PC-3 (cell line): ENCODE measurements around the gene MAGEC3.

ENCODE experiments used
- EZH2 ChIP-seq: fragments of 300-600 bp; sonication (generic); IDR thresholded peaks from one replicate; pipeline ENCODE4 v1.6.1; 2017; ENCODE audit warnings: antibody characterized with exemption, mild to moderate bottlenecking, low read length; ENCODE audit not compliant: unreplicated experiment
- EZH2phosphoT487 ChIP-seq: fragments of 300-600 bp; sonication (generic); IDR thresholded peaks from 2 replicates; pipeline ENCODE4 v1.6.1; 2018; ENCODE audit warnings: mild to moderate bottlenecking, antibody characterized with exemption, low read length, borderline replicate concordance
- TF ChIP-seq, protein P1 (sequence below): fragments of 300-600 bp; sonication (generic); conservative IDR thresholded peaks from 2 replicates; pipeline ENCODE4 v1.5.1; 2017; ENCODE audit warnings: antibody characterized with exemption, low read depth, mild to moderate bottlenecking, low read length

DNA sequence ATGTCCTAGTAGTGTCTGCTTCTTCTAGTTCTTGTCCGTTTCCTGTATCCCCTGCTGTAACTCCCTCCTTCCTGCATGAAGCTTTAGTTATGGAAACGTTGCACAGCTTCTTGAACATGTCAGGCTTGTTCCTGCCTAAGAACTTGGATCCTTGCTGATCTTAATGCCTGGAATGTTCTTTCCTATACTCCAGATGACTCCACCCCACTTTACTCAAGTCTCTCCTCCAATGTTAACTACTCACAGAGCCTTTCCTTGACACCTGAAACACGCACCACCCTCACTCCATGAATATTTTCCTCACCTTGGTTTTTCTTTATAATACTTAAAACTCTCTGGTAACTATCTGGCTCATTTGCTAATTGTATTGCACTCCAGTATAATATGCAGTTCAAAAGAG is 19.4 kb downstream of the MAGEC3 start:
- TF ChIP-seq, protein P1, sequence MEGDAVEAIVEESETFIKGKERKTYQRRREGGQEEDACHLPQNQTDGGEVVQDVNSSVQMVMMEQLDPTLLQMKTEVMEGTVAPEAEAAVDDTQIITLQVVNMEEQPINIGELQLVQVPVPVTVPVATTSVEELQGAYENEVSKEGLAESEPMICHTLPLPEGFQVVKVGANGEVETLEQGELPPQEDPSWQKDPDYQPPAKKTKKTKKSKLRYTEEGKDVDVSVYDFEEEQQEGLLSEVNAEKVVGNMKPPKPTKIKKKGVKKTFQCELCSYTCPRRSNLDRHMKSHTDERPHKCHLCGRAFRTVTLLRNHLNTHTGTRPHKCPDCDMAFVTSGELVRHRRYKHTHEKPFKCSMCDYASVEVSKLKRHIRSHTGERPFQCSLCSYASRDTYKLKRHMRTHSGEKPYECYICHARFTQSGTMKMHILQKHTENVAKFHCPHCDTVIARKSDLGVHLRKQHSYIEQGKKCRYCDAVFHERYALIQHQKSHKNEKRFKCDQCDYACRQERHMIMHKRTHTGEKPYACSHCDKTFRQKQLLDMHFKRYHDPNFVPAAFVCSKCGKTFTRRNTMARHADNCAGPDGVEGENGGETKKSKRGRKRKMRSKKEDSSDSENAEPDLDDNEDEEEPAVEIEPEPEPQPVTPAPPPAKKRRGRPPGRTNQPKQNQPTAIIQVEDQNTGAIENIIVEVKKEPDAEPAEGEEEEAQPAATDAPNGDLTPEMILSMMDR, result no peak
- no peak for TF ChIP-seq EZH2phosphoT487
- no peak for TF ChIP-seq EZH2
